Measurements from ENCODE around the gene KDM1A.

DNA sequence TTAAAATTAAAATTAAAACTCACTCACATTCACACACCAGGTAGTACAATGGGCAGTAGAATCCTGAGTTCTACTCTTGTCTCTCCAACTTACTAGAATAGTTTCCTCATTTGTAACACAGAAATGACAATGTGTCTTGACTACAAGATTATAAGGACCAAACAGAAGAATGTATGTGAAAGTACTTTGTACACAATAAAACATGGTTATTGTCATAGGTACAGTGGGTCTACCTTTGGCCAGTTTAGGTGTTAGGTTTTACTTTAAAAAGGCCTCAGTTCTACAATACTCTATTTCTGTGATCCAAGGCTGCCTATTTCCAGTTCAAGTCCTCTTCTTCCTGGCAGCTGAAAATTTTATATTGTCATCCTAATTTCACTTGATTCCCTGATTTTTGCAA, 99.1 kb downstream of the KDM1A start:
- TF ChIP-seq CTCF (IDR thresholded peaks at IDR 0.05; ENCODE audit: low read depth, low read length) (no peak), POLR2A (IDR thresholded peaks at IDR 0.05; ENCODE audit: extremely low read depth, insufficient read length) (no peak), MAX (IDR thresholded peaks at IDR 0.05; ENCODE audit: low read depth, low read length) (no peak)

Data from NB4 (cell line).